Mesothelial cell of epicardium (in vitro differentiated cells): ENCODE measurements around the gene SGK1. TPM values are rescaled to one million over a fixed set of nuclear protein-coding genes. Genes with fewer than 3 reads are reported as not detected.

Experiments
- DNase-seq, 2 experiments: peaks; one replicate each; pipeline ENCODE4 v3.0.0; 2021; ENCODE audit warnings: low spot score in 2 of 2; ENCODE audit not compliant: unreplicated experiment in 2 of 2
- H3K27ac Mint-ChIP-seq: 2 replicates; pipeline ENCODE4 v1.8.0; 2021; ENCODE audit warnings: mixed read lengths
- H3K27me3 Mint-ChIP-seq: 2 replicates; pipeline ENCODE4 v1.8.0; 2021; ENCODE audit warnings: low read depth, mixed read lengths
- H3K36me3 Mint-ChIP-seq: 2 replicates; pipeline ENCODE4 v1.8.0; 2021; ENCODE audit warnings: mixed read lengths
- H3K4me1 Mint-ChIP-seq: 2 replicates; pipeline ENCODE4 v1.8.0; 2021; ENCODE audit warnings: mixed read lengths
- H3K4me3 Mint-ChIP-seq: 2 replicates; pipeline ENCODE4 v1.8.0; 2021; ENCODE audit warnings: mild to moderate bottlenecking, moderate library complexity, mixed read lengths
- H3K9me3 Mint-ChIP-seq: 2 replicates; pipeline ENCODE4 v1.8.0; 2021; ENCODE audit warnings: mixed read lengths
- total RNA-seq: library from RNA; stranded (reverse); gene quantifications from 3 replicates; pipeline ENCODE4 v1.2.1, GENCODE V29; 2021
- TF ChIP-seq, protein P1 (sequence below): fragments of 200-600 bp; sonication (generic); IDR thresholded peaks from one replicate; pipeline ENCODE4 v1.5.0; 2021; ENCODE audit warnings: antibody characterized with exemption; ENCODE audit not compliant: unreplicated experiment

Gene SGK1
- total RNA-seq, 1 donor from 2014 or later, result 44.5 TPM

DNA sequence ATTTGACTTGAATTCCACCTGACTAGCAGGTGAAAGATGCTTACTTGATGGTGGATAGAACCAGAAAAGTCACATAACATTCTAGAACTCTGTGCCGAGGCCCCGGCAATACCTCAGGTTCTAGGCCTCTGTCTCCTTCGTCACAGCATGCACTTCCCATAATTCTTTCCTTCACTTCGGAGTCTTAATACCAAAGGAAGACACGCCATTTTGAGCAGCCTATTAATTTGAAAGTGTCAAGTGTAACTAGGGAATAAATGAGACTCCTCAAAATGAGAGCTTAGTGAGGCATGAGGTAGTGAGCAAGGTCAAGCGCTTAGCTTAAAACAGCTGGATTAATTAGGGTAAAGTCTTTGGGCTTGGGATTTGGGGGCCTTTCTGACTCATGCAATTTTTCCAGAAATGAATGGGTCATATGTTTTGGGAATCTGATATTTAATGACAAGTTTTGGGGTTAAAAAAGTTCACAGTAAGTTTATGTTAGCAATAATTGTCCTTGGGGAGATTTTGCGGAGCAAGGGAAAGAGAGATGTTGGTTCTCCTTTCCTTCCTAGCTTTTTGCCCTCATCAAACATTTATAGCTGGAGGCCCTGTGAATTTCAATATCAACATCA is 29.1 kb upstream of the SGK1 start:
- Mint-ChIP-seq H3K27ac (no peak overlapping the region), H3K9me3 (peaks cover 3% of the 10 kb centered on the region), H3K27me3 (no peaks in the 10 kb centered on the region), H3K36me3 (no peaks in the 10 kb centered on the region), H3K4me1 (peaks cover 1% of the 10 kb centered on the region), H3K4me3 (no peak overlapping the region)
- TF ChIP-seq, protein P1, sequence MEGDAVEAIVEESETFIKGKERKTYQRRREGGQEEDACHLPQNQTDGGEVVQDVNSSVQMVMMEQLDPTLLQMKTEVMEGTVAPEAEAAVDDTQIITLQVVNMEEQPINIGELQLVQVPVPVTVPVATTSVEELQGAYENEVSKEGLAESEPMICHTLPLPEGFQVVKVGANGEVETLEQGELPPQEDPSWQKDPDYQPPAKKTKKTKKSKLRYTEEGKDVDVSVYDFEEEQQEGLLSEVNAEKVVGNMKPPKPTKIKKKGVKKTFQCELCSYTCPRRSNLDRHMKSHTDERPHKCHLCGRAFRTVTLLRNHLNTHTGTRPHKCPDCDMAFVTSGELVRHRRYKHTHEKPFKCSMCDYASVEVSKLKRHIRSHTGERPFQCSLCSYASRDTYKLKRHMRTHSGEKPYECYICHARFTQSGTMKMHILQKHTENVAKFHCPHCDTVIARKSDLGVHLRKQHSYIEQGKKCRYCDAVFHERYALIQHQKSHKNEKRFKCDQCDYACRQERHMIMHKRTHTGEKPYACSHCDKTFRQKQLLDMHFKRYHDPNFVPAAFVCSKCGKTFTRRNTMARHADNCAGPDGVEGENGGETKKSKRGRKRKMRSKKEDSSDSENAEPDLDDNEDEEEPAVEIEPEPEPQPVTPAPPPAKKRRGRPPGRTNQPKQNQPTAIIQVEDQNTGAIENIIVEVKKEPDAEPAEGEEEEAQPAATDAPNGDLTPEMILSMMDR, result no peak
- no peak for DNase-seq

DNA sequence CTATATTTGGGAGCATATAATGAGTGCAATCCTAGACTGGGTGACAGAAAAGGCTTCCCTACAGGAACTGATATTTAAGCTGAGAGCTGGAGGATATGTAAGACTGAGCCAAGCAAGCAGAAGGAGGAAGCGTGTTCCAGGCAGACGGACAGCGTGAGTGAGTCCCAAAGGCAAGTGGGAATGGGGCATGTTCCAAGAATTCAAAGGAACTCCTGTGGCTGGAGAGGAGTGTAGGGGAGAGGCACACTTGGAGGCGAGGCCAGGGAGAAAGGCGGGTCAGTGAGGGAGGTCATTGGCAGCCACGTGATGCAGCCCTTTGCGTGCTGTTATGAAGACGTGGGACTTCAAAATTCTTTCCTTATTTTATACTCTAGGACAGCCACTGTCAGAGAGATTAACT is 27.9 kb upstream of the SGK1 start:
- Mint-ChIP-seq H3K4me1 (no peaks in the 10 kb centered on the region), H3K27me3 (no peaks in the 10 kb centered on the region), H3K36me3 (no peaks in the 10 kb centered on the region), H3K9me3 (peaks cover 3% of the 10 kb centered on the region), H3K27ac (no peak overlapping the region), H3K4me3 (no peak overlapping the region)
- TF ChIP-seq, protein P1, result no peak
- DNase-seq, result no peak

- Mint-ChIP-seq H3K27me3 (no peaks in the 10 kb centered on the region), H3K4me3 (no peak overlapping the region), H3K4me1 (no peaks in the 10 kb centered on the region), H3K9me3 (peaks cover 3% of the 10 kb centered on the region), H3K27ac (no peak overlapping the region), H3K36me3 (no peaks in the 10 kb centered on the region)
- TF ChIP-seq, protein P1, result no peak
- DNase-seq, result no peak
Measured at GRCh38 chr6:134343066-134343465, 25.2 kb upstream of the SGK1 start.

DNA sequence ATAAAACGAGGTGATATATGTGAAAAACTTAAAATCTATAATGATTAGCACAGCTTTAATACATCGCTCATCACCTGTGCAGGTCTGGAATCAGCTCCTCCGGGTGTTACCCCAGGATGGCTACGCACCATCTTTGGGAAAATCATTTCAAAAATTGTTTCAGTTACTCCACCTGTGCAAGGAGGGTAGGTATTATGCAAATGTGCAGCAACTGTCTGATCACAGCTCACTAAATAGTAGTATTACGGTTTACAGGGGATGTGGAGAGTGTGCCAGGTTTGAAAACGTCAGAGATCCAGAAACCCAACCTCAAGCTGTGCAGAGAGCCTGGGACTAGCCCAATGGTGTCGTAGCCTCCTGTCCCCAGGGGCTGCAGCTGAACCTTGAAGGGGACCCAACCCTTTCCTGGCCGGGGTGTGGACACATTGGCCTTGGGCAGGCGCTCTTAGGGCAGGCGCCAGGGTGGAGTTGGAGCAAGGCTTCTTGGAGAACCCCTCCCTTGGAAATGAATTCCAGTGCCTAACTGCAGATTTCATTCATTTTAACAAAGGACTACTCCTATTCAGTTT is 24.2 kb upstream of the SGK1 start:
- TF ChIP-seq, protein P1, result no peak
- Mint-ChIP-seq H3K27ac (no peak overlapping the region), H3K27me3 (no peaks in the 10 kb centered on the region), H3K9me3 (peaks cover 3% of the 10 kb centered on the region), H3K4me1 (no peaks in the 10 kb centered on the region), H3K36me3 (no peaks in the 10 kb centered on the region), H3K4me3 (no peak overlapping the region)
- no peak for DNase-seq

DNA sequence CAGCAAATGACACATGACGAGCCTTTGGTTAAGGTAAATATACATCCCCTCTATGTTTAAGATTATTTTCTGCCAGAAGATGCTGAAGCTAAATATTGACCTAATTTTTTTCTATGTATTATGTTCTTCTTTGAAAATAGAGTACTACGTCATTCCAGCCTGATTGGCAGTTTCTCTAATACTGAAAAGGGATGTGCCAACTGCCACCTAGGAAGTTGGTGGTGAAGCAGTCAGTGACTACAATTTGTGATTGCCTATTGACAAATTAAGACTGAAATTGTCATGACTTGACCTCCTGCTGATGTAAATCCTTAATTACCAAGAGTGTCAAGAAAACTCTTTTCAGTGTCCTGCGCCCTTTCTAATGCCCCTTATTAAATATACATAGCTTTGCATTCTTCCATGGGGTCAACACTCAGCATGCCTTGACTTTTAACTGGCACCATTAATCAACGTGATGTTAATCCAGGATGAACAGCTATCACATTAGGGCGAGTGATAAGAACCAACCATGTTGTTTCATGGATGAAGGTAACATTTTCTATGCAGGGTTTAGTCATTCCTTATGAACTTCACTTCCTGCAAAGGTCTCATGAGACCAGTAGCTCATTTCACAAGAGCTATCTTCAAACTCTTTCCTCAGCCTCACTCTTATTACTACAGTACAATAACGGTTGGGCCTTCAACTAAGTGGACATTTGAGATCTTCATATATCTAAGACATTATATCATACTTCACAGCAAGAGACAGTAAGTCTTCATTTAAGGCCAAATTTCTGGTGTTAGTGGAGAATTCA is 22.5 kb upstream of the SGK1 start:
- H3K4me1 Mint-ChIP-seq, result no peaks in the 10 kb centered on the region
- no peak overlapping the region for H3K27ac Mint-ChIP-seq
- no peak overlapping the region for H3K4me3 Mint-ChIP-seq
- H3K27me3 Mint-ChIP-seq, result no peaks in the 10 kb centered on the region
- peaks cover 3% of the 10 kb centered on the region for H3K9me3 Mint-ChIP-seq
- no peak for DNase-seq
- TF ChIP-seq, protein P1, result no peak
- H3K36me3 Mint-ChIP-seq, result no peaks in the 10 kb centered on the region
